ENCODE data around the gene HTR1A.

- no peak for TF ChIP-seq POLR2A (IDR thresholded peaks at IDR 0.05; ENCODE audit: low read length)
- TF ChIP-seq GATA1 (IDR thresholded peaks at IDR 0.05; ENCODE audit: low read depth, low read length): no peak
These were observed 41.7 kb upstream of the HTR1A start for GRCh38 chr5:64003966-64004365.

All from erythroblast (primary cell).